Measurements from ENCODE around the gene CARM1.

GRCh38 chr19:10884274-10884673 is 12.9 kb downstream of the CARM1 start:
- TF ChIP-seq CTCF (IDR thresholded peaks at IDR 0.05) (no peak), POLR2A (IDR thresholded peaks at IDR 0.05) (no peak), POLR2AphosphoS5 (IDR thresholded peaks at IDR 0.05) (no peak)

Data from prostate gland (tissue), 2 donors.